Measurements from ENCODE around the gene PHF1.

The PHF1 gene

DNA sequence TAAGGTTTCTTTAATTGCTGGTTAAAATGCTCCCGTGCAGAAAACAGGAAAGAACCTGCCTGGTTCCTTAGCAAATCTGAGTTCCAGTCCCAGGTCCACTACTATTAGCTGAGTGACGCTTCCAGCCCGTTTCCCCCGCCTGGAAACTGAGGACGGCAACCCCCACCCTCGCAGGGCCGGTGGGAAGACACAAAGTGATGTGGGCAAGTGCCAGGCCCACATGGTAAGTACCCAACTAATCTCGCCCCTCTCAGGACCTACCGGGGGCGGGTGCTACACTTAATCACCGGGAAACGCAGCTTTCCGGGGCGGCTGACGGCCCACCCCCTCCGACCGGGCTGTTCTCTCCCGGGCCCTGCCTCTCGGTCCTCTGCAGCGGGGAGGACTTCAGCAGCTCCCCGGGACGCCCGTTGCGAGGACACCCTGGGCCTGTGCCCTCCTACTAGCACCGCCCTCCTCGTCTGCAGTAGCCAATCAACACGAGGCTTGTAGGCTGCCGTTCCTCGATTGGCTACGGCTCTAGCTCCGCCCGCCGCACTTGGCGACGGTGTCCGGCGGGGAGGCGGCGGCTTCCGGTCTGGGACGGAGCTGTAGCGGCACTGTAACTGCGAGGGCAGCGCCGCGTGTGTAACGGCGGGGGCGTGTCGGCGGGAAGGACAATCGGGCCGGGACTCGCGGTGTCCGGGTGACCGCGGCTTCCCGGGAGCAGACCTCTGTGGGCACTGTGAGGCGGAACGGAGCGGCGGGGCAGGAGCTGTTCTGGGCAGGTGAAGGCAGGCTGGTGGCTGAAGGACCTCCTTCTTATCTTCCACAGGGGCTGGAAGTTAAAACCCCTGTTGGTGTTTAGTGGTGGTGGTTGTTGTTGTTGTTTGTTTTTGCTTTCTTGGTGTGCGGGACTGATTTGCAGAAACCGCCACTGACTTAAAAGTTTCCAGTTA is 43.5 kb downstream of the PHF1 start, which contains the start of gene ZBTB9:
Gene ZBTB9 (plus strand): TSS at position 568 of the 938 bp plus-strand sequence. CDS start 525 bp downstream, outside the sequence.
- peak; percentile 89 for DNase-seq (ENCODE audit: low read depth)

DNA sequence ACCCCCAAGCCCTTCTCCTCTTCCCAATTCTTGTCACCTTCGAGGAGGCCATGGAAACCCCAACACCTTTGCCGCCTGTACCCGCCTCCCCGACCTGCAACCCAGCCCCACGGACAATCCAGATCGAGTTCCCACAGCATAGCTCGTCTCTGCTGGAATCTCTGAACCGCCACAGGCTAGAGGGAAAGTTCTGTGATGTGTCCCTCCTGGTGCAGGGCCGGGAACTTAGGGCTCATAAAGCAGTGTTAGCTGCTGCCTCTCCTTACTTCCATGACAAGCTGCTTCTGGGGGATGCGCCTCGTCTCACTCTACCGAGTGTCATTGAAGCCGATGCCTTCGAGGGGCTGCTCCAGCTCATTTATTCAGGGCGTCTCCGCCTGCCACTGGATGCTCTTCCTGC is 44.2 kb downstream of the PHF1 start:
- DNase-seq (ENCODE audit: low read depth): no peak

DNA sequence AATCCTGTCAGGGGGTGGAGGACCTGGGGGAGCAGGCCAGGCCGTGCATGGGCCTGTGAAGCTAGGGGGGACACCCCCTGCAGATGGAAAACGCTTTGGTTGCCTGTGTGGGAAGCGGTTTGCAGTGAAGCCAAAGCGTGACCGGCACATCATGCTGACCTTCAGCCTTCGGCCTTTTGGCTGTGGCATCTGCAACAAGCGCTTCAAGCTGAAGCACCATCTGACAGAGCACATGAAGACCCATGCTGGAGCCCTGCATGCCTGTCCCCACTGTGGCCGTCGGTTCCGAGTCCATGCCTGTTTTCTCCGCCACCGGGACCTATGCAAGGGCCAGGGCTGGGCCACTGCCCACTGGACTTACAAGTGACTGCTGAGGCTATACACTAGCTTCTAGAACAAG is 45.3 kb downstream of the PHF1 start:
- no peak for DNase-seq (ENCODE audit: low read depth)

DNA sequence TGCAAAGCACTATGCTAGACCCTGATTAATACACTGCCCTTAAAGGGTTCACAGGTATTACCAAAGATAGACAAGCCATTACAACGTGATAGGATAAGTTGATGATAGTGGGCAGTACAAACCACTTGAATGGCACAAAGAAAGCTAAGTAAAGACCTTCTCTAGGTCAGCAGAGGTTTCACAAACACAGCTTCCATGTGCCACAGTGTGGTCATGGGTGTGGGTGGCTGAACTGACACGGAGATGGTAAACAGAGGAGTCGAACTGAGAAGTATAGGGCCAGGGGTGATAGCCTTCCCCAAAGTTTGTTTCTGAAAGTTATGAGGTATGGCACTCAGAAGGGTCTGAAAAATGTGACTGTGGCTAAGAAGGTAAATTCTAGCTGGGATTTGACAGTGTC is 47.9 kb downstream of the PHF1 start:
- DNase-seq (ENCODE audit: low read depth): no peak

DNA sequence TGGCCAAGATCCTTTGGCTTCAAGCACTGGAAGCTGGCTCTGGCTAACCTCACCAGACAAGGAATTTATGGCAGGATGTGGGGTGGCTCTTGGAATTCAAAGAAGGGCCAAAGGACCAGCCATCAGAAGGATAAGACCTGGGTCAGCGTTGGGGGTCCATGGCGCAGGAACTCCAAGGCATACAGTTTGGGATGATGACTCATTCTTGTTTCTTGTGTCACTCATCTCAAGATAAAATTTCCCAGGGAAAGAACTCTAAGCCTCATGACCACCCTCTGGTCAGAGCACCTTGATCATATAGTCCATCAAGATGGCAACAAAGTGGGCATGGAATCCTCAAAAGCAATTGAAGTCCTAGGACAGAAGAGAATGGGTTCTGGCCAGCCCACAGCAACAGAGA is 48.4 kb downstream of the PHF1 start:
- DNase-seq (ENCODE audit: low read depth): no peak

All from stimulated activated CD4-positive, alpha-beta T cell treated with anti-CD3 and anti-CD28 coated beads, Interleukin-2, amount 100 ng/mL, for 4 hours (primary cell).